ENCODE data around the gene OCSTAMP. TPM values are rescaled to one million over a fixed set of nuclear protein-coding genes. Genes with fewer than 3 reads are reported as not detected.

The OCSTAMP gene
- total and polyA plus RNA-seq, 2 experiments from 2014 or later: 0.32 to 0.45 TPM

DNA sequence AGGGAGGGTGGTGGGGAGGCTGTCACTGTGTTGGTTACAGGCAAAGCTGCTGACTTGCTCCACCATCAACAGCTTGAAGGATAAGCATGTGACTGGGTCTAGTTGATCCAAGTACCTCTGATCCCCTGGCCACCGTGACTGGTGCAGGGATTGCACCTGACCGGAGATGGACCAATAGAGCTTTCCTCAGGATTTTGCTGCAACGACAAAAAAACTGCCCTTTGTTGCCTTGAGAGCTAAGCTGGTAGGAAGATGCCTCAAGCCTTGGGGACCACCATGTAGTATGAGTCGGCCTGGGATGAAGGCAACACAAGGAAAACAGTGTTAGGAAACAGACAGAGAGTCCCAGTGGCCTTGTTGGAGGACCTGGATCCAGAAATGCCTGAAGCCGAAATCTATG is 1.8 kb downstream of the OCSTAMP start:
- H3K27ac ChIP-seq (ENCODE audit: low read depth): no peak overlapping the region
- Mint-ChIP-seq H3K27me3 (ENCODE audit: insufficient read depth, low read depth, poor library complexity) (peaks cover 7% of the 10 kb centered on the region), H3K9me3 (no peaks in the 10 kb centered on the region), H3K4me1 (peaks cover 21% of the 10 kb centered on the region), H3K27ac (no peak overlapping the region), H3K4me3 (no peak overlapping the region), H3K36me3 (ENCODE audit: low read depth) (no peaks in the 10 kb centered on the region)
- ATAC-seq: no peak
- DNase-seq (ENCODE audit: low spot score): no peak
- no peak overlapping the region for H2AFZ ChIP-seq
- H3K4me1 ChIP-seq (ENCODE audit: insufficient read depth): peaks cover 36% of the 10 kb centered on the region
- H3K4me2 ChIP-seq: no peak overlapping the region
- H4K20me1 ChIP-seq (replicated peaks; ENCODE audit: insufficient read depth): no peaks in the 10 kb centered on the region
- H3K79me2 ChIP-seq (replicated peaks; ENCODE audit: insufficient read depth): no peaks in the 10 kb centered on the region
- H3K9me2 ChIP-seq (ENCODE audit: insufficient read depth): no peaks in the 10 kb centered on the region
- H3F3A ChIP-seq (replicated peaks; ENCODE audit: low read depth): no peaks in the 10 kb centered on the region
- TF ChIP-seq ZNF331 (CRISPR knock-in tag; IDR thresholded peaks at IDR 0.05; ENCODE audit: low read depth) (no peak), NANOG (IDR thresholded peaks at IDR 0.05; ENCODE audit: borderline replicate concordance) (no peak), EZH2 (IDR thresholded peaks at IDR 0.05; ENCODE audit: low read depth, unreplicated experiment) (no peak), ZNF114 (CRISPR knock-in tag; IDR thresholded peaks at IDR 0.05) (no peak), POLR2AphosphoS5 (IDR thresholded peaks at IDR 0.05; ENCODE audit: low read depth) (no peak), JUNB (IDR thresholded peaks at IDR 0.05; ENCODE audit: unreplicated experiment) (no peak)
- TF ChIP-seq, protein P1, sequence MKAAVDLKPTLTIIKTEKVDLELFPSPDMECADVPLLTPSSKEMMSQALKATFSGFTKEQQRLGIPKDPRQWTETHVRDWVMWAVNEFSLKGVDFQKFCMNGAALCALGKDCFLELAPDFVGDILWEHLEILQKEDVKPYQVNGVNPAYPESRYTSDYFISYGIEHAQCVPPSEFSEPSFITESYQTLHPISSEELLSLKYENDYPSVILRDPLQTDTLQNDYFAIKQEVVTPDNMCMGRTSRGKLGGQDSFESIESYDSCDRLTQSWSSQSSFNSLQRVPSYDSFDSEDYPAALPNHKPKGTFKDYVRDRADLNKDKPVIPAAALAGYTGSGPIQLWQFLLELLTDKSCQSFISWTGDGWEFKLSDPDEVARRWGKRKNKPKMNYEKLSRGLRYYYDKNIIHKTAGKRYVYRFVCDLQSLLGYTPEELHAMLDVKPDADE (IDR thresholded peaks at IDR 0.05): no peak
- TF ChIP-seq, protein P2, sequence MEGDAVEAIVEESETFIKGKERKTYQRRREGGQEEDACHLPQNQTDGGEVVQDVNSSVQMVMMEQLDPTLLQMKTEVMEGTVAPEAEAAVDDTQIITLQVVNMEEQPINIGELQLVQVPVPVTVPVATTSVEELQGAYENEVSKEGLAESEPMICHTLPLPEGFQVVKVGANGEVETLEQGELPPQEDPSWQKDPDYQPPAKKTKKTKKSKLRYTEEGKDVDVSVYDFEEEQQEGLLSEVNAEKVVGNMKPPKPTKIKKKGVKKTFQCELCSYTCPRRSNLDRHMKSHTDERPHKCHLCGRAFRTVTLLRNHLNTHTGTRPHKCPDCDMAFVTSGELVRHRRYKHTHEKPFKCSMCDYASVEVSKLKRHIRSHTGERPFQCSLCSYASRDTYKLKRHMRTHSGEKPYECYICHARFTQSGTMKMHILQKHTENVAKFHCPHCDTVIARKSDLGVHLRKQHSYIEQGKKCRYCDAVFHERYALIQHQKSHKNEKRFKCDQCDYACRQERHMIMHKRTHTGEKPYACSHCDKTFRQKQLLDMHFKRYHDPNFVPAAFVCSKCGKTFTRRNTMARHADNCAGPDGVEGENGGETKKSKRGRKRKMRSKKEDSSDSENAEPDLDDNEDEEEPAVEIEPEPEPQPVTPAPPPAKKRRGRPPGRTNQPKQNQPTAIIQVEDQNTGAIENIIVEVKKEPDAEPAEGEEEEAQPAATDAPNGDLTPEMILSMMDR (conservative IDR thresholded peaks at IDR 0.05; ENCODE audit: low read depth in 2 of 2): no peak
- TF ChIP-seq, protein P3, sequence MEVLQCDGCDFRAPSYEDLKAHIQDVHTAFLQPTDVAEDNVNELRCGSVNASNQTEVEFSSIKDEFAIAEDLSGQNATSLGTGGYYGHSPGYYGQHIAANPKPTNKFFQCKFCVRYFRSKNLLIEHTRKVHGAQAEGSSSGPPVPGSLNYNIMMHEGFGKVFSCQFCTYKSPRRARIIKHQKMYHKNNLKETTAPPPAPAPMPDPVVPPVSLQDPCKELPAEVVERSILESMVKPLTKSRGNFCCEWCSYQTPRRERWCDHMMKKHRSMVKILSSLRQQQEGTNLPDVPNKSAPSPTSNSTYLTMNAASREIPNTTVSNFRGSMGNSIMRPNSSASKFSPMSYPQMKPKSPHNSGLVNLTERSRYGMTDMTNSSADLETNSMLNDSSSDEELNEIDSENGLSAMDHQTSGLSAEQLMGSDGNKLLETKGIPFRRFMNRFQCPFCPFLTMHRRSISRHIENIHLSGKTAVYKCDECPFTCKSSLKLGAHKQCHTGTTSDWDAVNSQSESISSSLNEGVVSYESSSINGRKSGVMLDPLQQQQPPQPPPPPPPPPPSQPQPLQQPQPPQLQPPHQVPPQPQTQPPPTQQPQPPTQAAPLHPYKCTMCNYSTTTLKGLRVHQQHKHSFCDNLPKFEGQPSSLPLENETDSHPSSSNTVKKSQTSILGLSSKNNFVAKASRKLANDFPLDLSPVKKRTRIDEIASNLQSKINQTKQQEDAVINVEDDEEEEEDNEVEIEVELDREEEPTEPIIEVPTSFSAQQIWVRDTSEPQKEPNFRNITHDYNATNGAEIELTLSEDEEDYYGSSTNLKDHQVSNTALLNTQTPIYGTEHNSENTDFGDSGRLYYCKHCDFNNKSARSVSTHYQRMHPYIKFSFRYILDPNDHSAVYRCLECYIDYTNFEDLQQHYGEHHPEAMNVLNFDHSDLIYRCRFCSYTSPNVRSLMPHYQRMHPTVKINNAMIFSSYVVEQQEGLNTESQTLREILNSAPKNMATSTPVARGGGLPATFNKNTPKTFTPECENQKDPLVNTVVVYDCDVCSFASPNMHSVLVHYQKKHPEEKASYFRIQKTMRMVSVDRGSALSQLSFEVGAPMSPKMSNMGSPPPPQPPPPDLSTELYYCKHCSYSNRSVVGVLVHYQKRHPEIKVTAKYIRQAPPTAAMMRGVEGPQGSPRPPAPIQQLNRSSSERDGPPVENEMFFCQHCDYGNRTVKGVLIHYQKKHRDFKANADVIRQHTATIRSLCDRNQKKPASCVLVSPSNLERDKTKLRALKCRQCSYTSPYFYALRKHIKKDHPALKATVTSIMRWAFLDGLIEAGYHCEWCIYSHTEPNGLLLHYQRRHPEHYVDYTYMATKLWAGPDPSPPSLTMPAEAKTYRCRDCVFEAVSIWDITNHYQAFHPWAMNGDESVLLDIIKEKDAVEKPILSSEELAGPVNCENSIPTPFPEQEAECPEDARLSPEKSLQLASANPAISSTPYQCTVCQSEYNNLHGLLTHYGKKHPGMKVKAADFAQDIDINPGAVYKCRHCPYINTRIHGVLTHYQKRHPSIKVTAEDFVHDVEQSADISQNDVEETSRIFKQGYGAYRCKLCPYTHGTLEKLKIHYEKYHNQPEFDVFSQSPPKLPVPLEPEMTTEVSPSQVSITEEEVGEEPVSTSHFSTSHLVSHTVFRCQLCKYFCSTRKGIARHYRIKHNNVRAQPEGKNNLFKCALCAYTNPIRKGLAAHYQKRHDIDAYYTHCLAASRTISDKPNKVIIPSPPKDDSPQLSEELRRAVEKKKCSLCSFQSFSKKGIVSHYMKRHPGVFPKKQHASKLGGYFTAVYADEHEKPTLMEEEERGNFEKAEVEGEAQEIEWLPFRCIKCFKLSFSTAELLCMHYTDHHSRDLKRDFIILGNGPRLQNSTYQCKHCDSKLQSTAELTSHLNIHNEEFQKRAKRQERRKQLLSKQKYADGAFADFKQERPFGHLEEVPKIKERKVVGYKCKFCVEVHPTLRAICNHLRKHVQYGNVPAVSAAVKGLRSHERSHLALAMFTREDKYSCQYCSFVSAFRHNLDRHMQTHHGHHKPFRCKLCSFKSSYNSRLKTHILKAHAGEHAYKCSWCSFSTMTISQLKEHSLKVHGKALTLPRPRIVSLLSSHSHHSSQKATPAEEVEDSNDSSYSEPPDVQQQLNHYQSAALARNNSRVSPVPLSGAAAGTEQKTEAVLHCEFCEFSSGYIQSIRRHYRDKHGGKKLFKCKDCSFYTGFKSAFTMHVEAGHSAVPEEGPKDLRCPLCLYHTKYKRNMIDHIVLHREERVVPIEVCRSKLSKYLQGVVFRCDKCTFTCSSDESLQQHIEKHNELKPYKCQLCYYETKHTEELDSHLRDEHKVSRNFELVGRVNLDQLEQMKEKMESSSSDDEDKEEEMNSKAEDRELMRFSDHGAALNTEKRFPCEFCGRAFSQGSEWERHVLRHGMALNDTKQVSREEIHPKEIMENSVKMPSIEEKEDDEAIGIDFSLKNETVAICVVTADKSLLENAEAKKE (CRISPR knock-in tag; IDR thresholded peaks at IDR 0.05): no peak
- no peaks in the 10 kb centered on the region for H3K27me3 ChIP-seq (ENCODE audit: insufficient read depth)
- no peaks in the 10 kb centered on the region for H3K36me3 ChIP-seq (ENCODE audit: insufficient read depth)
- no peak overlapping the region for H3K4me3 ChIP-seq

All from GM23338 (cell line).